Prostate gland (tissue), 2 donors: Measurements from ENCODE around the gene NRAP.

Experiments used
- POLR2A ChIP-seq: fragments of 450-650 bp; IDR thresholded peaks from one replicate; pipeline ENCODE4 v1.6.1; 2016; ENCODE audit warnings: antibody characterized with exemption, mild to moderate bottlenecking
- TF ChIP-seq, protein P1 (sequence below), 4 experiments: fragments of 200-600 bp in 2 of 4; fragments of 450-650 bp in 2 of 4; sonication (generic) in 2 of 4; IDR thresholded peaks; 1 replicate in 3 of 4; 2 replicates in 1 of 4; pipeline ENCODE4 v1.5.1; 2016 to 2019; ENCODE audit warnings: antibody characterized with exemption in 4 of 4, mild to moderate bottlenecking in 2 of 4, moderate library complexity in 2 of 4

- TF ChIP-seq, protein P1, sequence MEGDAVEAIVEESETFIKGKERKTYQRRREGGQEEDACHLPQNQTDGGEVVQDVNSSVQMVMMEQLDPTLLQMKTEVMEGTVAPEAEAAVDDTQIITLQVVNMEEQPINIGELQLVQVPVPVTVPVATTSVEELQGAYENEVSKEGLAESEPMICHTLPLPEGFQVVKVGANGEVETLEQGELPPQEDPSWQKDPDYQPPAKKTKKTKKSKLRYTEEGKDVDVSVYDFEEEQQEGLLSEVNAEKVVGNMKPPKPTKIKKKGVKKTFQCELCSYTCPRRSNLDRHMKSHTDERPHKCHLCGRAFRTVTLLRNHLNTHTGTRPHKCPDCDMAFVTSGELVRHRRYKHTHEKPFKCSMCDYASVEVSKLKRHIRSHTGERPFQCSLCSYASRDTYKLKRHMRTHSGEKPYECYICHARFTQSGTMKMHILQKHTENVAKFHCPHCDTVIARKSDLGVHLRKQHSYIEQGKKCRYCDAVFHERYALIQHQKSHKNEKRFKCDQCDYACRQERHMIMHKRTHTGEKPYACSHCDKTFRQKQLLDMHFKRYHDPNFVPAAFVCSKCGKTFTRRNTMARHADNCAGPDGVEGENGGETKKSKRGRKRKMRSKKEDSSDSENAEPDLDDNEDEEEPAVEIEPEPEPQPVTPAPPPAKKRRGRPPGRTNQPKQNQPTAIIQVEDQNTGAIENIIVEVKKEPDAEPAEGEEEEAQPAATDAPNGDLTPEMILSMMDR (IDR thresholded peaks at IDR 0.05): no peak
- no peak for TF ChIP-seq POLR2A
Measured at GRCh38 chr10:113549856-113550255, 114.0 kb downstream of the NRAP start.
